Neural progenitor cell (in vitro differentiated cells): ENCODE measurements around the gene RIPOR2. TPM values are rescaled to one million over a fixed set of nuclear protein-coding genes. Genes with fewer than 3 reads are reported as not detected.
A peak's percentile ranks its signal among the peaks of the same experiment; 100 is the strongest.

Experiments used
- DNase-seq: peaks from one replicate; pipeline ENCODE4 v3.0.0-alpha.2; 2016; ENCODE audit warnings: low spot score
- H2AFZ ChIP-seq: fragments of 200-600 bp; sonication (generic); replicated peaks from 2 replicates; pipeline ENCODE4 v1.6.1; 2016; ENCODE audit warnings: antibody characterized with exemption
- H3F3A ChIP-seq: fragments of 200-600 bp; sonication (generic); 2 replicates; pipeline ENCODE4 v1.6.1; 2016; ENCODE audit warnings: antibody characterized with exemption, low read depth
- H3K27ac ChIP-seq: fragments of 200-600 bp; sonication (generic); 2 replicates; pipeline ENCODE4 v1.5.1; 2016; ENCODE audit warnings: mild to moderate bottlenecking
- H3K27me3 ChIP-seq: fragments of 200-600 bp; sonication (generic); 2 replicates; pipeline ENCODE4 v1.6.1; 2016; ENCODE audit warnings: mild to moderate bottlenecking, moderate library complexity
- H3K36me3 ChIP-seq: fragments of 200-600 bp; sonication (generic); 2 replicates; pipeline ENCODE4 v1.5.1; 2016
- H3K4me1 ChIP-seq: fragments of 200-600 bp; sonication (generic); 2 replicates; pipeline ENCODE4 v1.6.1; 2016; ENCODE audit warnings: mixed run types
- H3K4me2 ChIP-seq: fragments of 200-600 bp; sonication (generic); 2 replicates; pipeline ENCODE4 v1.6.1; 2016
- H3K4me3 ChIP-seq: fragments of 200-600 bp; sonication (generic); 2 replicates; pipeline ENCODE4 v1.5.1; 2016
- H3K79me2 ChIP-seq: fragments of 200-600 bp; sonication (generic); 2 replicates; pipeline ENCODE4 v1.6.1; 2016; ENCODE audit warnings: low read depth
- H3K9ac ChIP-seq: fragments of 200-600 bp; sonication (generic); 2 replicates; pipeline ENCODE4 v1.6.1; 2016
- H3K9me3 ChIP-seq: fragments of 200-600 bp; sonication (generic); 2 replicates; pipeline ENCODE4 v1.5.1; 2016; ENCODE audit warnings: low read depth
- H4K20me1 ChIP-seq: fragments of 200-600 bp; sonication (generic); 2 replicates; pipeline ENCODE4 v1.6.1; 2016; ENCODE audit warnings: low read depth
- H3K27ac Mint-ChIP-seq: 3 replicates; pipeline ENCODE4 v1.8.0; 2021; ENCODE audit warnings: mixed read lengths
- H3K27me3 Mint-ChIP-seq: 2 replicates; pipeline ENCODE4 v1.8.0; 2022; ENCODE audit warnings: low read depth, mild to moderate bottlenecking, inconsistent platforms, moderate library complexity, mixed read lengths; ENCODE audit not compliant: insufficient read depth
- H3K36me3 Mint-ChIP-seq: 3 replicates; pipeline ENCODE4 v1.8.0; 2021; ENCODE audit warnings: mixed read lengths
- H3K4me1 Mint-ChIP-seq: 3 replicates; pipeline ENCODE4 v1.8.0; 2021; ENCODE audit warnings: mixed read lengths
- H3K4me3 Mint-ChIP-seq: 3 replicates; pipeline ENCODE4 v1.8.0; 2021; ENCODE audit warnings: mild to moderate bottlenecking, moderate library complexity, mixed read lengths
- H3K9me3 Mint-ChIP-seq: 3 replicates; pipeline ENCODE4 v1.8.0; 2020; ENCODE audit warnings: mixed read lengths
- EZH2 ChIP-seq: fragments of 200-600 bp; sonication (generic); IDR thresholded peaks from 2 replicates; pipeline ENCODE4 v1.6.1; 2017; ENCODE audit warnings: antibody characterized with exemption, mild to moderate bottlenecking, moderate library complexity
- EZH2phosphoT487 ChIP-seq: fragments of 200-600 bp; sonication (generic); IDR thresholded peaks from 2 replicates; pipeline ENCODE4 v1.6.1; 2017; ENCODE audit warnings: antibody characterized with exemption
- total RNA-seq: library from RNA; depleted of rRNA; stranded (reverse); fragments of >200 nt; gene quantifications from 2 replicates; pipeline ENCODE4 v1.2.3, GENCODE V29; 2015; ENCODE audit warnings: low replicate concordance
- TF ChIP-seq, protein P1 (sequence below): fragments of 200-600 bp; sonication (generic); IDR thresholded peaks from 2 replicates; pipeline ENCODE4 v1.5.1; 2017; ENCODE audit warnings: antibody characterized with exemption, mild to moderate bottlenecking

The RIPOR2 gene
- total RNA-seq, 1 donor from 2014 or later: 0.26 TPM

DNA sequence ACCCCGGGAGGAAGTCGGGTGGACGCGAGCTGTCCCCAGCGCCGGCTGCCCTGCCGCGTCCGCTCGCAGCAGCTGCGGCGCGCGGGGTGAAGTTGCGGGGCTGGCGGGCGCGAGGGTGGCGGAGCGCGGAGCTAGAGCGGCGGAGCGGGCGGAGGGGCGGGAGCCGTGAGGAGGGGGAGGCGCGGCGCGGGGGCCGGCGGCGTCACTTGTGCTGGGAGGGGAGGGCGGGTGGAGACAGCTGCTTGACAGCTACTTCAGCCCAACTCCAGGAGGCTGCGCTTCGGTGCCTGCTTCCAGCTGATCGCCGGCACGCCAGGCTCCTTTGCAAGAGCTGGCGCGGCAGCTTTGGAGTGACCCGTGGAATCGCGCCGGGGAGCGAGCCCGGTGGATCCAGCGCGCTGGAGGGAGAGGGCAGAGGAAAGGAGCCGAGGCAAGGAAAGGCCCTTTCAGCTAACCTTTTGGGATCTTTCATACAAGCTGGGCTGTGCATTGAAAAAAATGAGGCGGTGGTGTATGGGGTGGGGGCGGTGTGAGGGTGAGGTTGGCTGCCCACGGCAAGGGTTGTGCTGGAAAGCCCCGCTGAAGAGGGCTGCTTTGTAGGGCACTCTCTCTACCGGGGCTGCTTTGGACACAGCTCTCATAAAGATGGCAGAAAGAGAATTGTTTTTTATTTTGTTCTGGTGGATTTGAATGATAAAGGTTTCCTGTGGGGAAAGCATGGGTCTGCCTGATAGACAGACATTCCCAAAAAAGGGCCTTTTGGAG lies 24.6 kb downstream of the RIPOR2 start:
- Histone ChIP-seq H3K4me2 (peak overlapping the region; percentile 99), H3F3A (peaks cover 6% of the 10 kb centered on the region), H3K9me3 (no peaks in the 10 kb centered on the region), H3K4me1 (peaks cover 35% of the 10 kb centered on the region), H3K9ac (no peak overlapping the region), H3K27ac (no peak overlapping the region), H4K20me1 (no peaks in the 10 kb centered on the region), H3K4me3 (peak overlapping the region; percentile 85), H3K27me3 (peaks cover 50% of the 10 kb centered on the region), H3K79me2 (no peaks in the 10 kb centered on the region), H3K36me3 (no peaks in the 10 kb centered on the region), H2AFZ (peak overlapping the region; percentile 91)
- Mint-ChIP-seq H3K36me3 (no peaks in the 10 kb centered on the region), H3K4me3 (peak overlapping the region; percentile 91), H3K9me3 (no peaks in the 10 kb centered on the region), H3K27me3 (peaks cover 20% of the 10 kb centered on the region), H3K27ac (no peak overlapping the region), H3K4me1 (peaks cover 43% of the 10 kb centered on the region)
- DNase-seq: peak; percentile 91
- peak; percentile 7 for TF ChIP-seq EZH2
- TF ChIP-seq, protein P1, sequence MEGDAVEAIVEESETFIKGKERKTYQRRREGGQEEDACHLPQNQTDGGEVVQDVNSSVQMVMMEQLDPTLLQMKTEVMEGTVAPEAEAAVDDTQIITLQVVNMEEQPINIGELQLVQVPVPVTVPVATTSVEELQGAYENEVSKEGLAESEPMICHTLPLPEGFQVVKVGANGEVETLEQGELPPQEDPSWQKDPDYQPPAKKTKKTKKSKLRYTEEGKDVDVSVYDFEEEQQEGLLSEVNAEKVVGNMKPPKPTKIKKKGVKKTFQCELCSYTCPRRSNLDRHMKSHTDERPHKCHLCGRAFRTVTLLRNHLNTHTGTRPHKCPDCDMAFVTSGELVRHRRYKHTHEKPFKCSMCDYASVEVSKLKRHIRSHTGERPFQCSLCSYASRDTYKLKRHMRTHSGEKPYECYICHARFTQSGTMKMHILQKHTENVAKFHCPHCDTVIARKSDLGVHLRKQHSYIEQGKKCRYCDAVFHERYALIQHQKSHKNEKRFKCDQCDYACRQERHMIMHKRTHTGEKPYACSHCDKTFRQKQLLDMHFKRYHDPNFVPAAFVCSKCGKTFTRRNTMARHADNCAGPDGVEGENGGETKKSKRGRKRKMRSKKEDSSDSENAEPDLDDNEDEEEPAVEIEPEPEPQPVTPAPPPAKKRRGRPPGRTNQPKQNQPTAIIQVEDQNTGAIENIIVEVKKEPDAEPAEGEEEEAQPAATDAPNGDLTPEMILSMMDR: no peak

DNA sequence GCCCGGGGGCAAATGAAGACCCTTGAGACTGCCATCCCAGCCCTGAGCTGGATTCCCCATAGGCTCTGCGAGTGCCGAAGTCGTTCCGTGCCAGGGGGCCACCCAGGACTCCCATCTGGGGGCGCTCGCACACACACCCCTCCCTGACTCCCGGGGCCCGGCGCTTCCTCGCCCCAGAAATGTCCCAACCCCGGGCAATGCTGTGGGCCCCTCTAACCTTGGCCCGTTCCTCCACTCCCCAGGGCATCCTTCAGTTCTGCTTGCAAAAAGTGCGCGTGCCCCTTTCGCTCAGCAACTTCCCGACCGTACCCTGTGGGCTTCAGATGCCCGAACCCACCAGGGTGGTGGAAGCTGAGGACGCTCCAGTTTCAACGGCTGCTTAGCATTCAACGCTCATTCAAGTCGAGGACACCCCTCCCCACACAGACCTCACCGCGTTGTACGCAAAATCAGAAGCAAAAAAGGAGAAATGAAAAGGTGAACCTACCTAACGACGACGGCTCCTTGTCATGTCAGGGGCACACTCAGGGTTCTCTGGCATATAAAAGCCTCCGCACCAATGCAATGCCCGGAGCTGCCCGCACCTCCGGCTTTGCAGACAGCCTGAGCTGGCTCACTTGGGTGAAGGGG lies 25.3 kb downstream of the RIPOR2 start:
- H3K4me1 Mint-ChIP-seq: peaks cover 43% of the 10 kb centered on the region
- Histone ChIP-seq H3K9ac (no peak overlapping the region), H3F3A (peaks cover 6% of the 10 kb centered on the region), H2AFZ (peak overlapping the region; percentile 91), H3K27me3 (peaks cover 50% of the 10 kb centered on the region), H4K20me1 (no peaks in the 10 kb centered on the region), H3K4me1 (peaks cover 35% of the 10 kb centered on the region), H3K27ac (no peak overlapping the region), H3K9me3 (no peaks in the 10 kb centered on the region), H3K79me2 (no peaks in the 10 kb centered on the region), H3K36me3 (no peaks in the 10 kb centered on the region), H3K4me2 (peak overlapping the region; percentile 99), H3K4me3 (peak overlapping the region; percentile 85)
- no peaks in the 10 kb centered on the region for H3K36me3 Mint-ChIP-seq
- H3K27ac Mint-ChIP-seq: no peak overlapping the region
- H3K9me3 Mint-ChIP-seq: peaks cover 2% of the 10 kb centered on the region
- TF ChIP-seq EZH2: peak; percentile 77
- TF ChIP-seq, protein P1: peak; percentile 33
- TF ChIP-seq EZH2phosphoT487: peak; percentile 57
- peak overlapping the region; percentile 91 for H3K4me3 Mint-ChIP-seq
- H3K27me3 Mint-ChIP-seq: peaks cover 22% of the 10 kb centered on the region
- DNase-seq: peak; percentile 45

DNA sequence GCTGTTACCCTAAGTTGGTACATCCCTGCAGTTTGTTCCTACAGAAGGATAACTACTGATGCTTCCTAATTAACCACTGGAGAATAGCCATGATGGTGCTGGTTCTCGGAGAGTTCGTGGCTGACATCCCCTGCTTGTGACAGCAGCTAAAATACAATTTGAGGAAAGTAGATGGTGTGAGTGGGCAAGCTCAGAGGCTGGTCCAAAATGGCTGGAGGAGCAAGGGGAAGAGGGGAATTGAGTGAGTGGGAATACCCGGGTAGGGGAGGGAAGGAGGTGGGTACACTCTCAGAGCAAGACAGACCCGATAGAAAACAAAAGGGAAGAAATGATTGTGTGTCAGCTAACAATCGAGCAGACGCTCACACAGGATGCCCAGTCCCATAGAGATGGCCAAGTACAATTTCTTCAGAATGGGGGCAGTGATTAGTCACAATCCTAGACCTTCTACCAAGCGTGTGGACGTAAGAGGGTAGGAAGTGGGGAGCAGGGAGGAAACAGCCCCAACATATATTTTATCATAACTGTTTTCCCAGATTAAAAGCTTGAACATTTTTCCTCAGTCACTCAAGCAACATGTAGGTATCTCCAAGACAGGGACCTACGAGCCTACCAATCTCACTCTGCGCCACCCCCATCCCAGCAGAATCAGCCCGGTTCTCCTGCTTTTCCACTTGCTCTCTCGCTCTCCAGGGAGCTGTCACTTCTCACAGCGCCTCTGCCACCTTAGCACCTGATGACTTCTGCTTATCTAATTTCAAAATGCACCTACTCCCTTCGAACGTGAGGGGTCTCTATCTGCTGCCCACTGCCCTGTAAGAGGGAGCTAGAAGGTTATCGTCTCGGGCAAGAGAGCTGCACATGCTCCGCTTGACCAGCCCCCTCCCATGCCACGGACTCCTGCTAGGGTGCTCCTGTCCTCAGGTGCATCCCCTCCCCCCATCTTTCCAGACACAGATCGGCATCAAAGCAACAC lies 26.2 kb downstream of the RIPOR2 start:
- no peak for DNase-seq
- H3K4me3 Mint-ChIP-seq: peak overlapping the region; percentile 91
- no peak overlapping the region for H3K9ac ChIP-seq

More for the DNA sequence above, 26.2 kb downstream of the RIPOR2 start:
- H3K79me2 ChIP-seq: no peaks in the 10 kb centered on the region
- H3K9me3 ChIP-seq: no peaks in the 10 kb centered on the region
- H4K20me1 ChIP-seq: no peaks in the 10 kb centered on the region
- peaks cover 6% of the 10 kb centered on the region for H3F3A ChIP-seq
- peak overlapping the region; percentile 43 for H3K27ac Mint-ChIP-seq
- H3K4me1 ChIP-seq: peaks cover 35% of the 10 kb centered on the region
- peaks cover 2% of the 10 kb centered on the region for H3K9me3 Mint-ChIP-seq
- H3K36me3 ChIP-seq: no peaks in the 10 kb centered on the region
- no peak overlapping the region for H2AFZ ChIP-seq
- TF ChIP-seq EZH2: no peak
- TF ChIP-seq, protein P1: no peak
- no peak for TF ChIP-seq EZH2phosphoT487
- H3K4me3 ChIP-seq: peak overlapping the region; percentile 85
- H3K4me2 ChIP-seq: peak overlapping the region; percentile 99
- H3K4me1 Mint-ChIP-seq: peaks cover 43% of the 10 kb centered on the region
- H3K27ac ChIP-seq: no peak overlapping the region
- H3K27me3 ChIP-seq: peaks cover 50% of the 10 kb centered on the region
- peaks cover 19% of the 10 kb centered on the region for H3K27me3 Mint-ChIP-seq
- no peaks in the 10 kb centered on the region for H3K36me3 Mint-ChIP-seq
